ENCODE results near the gene QSER1.
A peak's percentile ranks its signal among the peaks of the same experiment; 100 is the strongest.

QSER1 gene

GRCh38 chr11:32890843-32891656, 1.6 kb upstream of the QSER1 start:
- no peak for DNase-seq (ENCODE audit: low spot score)

GRCh38 chr11:32891657-32892354, 805 bp upstream of the QSER1 start:
- DNase-seq (ENCODE audit: low spot score): no peak

GRCh38 chr11:32893093-32893342, 407 bp downstream of the QSER1 start:
- no peak for DNase-seq (ENCODE audit: low spot score)

GRCh38 chr11:32893343-32894148, 935 bp downstream of the QSER1 start:
- peak; percentile 50 for DNase-seq (ENCODE audit: low spot score)

- DNase-seq (ENCODE audit: low spot score): peak; percentile 64
These were observed 1.7 kb downstream of the QSER1 start for GRCh38 chr11:32894149-32894827.

- no peak for DNase-seq (ENCODE audit: low spot score)
These were observed 2.3 kb downstream of the QSER1 start for GRCh38 chr11:32894921-32895320.

- DNase-seq (ENCODE audit: low spot score): no peak
These were observed 2.9 kb downstream of the QSER1 start for GRCh38 chr11:32895471-32895870.

- DNase-seq (ENCODE audit: low spot score): no peak
These were observed 4.5 kb downstream of the QSER1 start for GRCh38 chr11:32897103-32897502.

GRCh38 chr11:32899438-32899837, 6.8 kb downstream of the QSER1 start:
- DNase-seq (ENCODE audit: low spot score): no peak

- no peak for DNase-seq (ENCODE audit: low spot score)
These were observed 9.6 kb downstream of the QSER1 start for GRCh38 chr11:32902089-32902665.

GRCh38 chr11:32905028-32905667, 12.5 kb downstream of the QSER1 start:
- DNase-seq (ENCODE audit: low spot score): no peak

- DNase-seq (ENCODE audit: low spot score): no peak
These were observed 16.0 kb downstream of the QSER1 start for GRCh38 chr11:32908619-32909018.

- DNase-seq (ENCODE audit: low spot score): no peak
These were observed 18.8 kb downstream of the QSER1 start for GRCh38 chr11:32911413-32911812.

GRCh38 chr11:32913445-32913844, 20.8 kb downstream of the QSER1 start:
- no peak for DNase-seq (ENCODE audit: low spot score)

GRCh38 chr11:32916361-32916760, 23.8 kb downstream of the QSER1 start:
- no peak for DNase-seq (ENCODE audit: low spot score)

- DNase-seq (ENCODE audit: low spot score): no peak
These were observed 24.4 kb downstream of the QSER1 start for GRCh38 chr11:32916994-32917393.

- DNase-seq (ENCODE audit: low spot score): no peak
These were observed 25.8 kb downstream of the QSER1 start for GRCh38 chr11:32918427-32918826.

- no peak for DNase-seq (ENCODE audit: low spot score)
These were observed 26.7 kb downstream of the QSER1 start for GRCh38 chr11:32919338-32919737.

GRCh38 chr11:32920570-32920969, 28.0 kb downstream of the QSER1 start:
- no peak for DNase-seq (ENCODE audit: low spot score)

- no peak for DNase-seq (ENCODE audit: low spot score)
These were observed 28.6 kb downstream of the QSER1 start for GRCh38 chr11:32921204-32921603.

GRCh38 chr11:32931606-32932005, 39.0 kb downstream of the QSER1 start:
- no peak for DNase-seq (ENCODE audit: low spot score)

- DNase-seq (ENCODE audit: low spot score): no peak
These were observed 39.6 kb downstream of the QSER1 start for GRCh38 chr11:32932196-32932595.
